ENCODE data around the gene TBCA. TPM values are rescaled to one million over a fixed set of nuclear protein-coding genes. Genes with fewer than 3 reads are reported as not detected.

TBCA gene
- total RNA-seq, 1 experiment from 2014 or later, result 330 TPM

DNA sequence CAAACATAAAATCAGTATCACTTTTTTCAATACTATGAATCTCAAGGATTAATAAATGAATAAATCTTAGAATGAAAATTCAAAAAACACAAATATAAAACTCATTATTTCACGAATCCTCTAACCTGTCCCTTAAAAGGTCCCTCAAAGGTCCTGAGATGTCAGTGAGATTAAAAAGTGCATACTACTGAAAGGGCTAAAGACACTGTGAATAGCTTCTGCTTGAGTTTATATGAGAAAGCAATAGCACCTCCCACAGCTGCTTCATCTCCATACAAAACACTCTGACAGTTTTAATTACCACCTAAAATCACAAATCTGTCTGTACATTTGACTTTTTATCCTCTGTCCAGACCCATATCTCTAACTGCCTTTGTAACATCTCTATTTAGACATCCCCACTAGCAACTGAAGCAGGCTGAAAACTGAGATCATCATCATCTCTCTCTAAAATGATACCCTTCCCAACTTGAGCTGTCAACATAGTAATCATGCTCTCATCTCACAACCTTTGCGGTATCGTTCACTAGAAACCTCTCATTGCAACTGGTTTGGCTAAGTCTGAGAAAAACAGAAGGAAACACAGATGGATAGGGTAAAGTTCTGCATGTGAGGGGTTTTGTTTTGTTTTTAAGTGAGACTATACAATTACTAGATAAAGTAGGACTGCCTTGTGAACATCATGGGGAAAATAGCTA is 56.3 kb downstream of the TBCA start:
- Histone ChIP-seq H3K27ac (ENCODE audit: insufficient read length, low read depth, low read length) (no peak overlapping the region), H2BK20ac (ENCODE audit: low read depth, low read length, poor library complexity, severe bottlenecking) (no peak overlapping the region), H3K18ac (ENCODE audit: insufficient read length, low read depth, low read length) (no peak overlapping the region), H2BK120ac (ENCODE audit: low read depth, low read length, poor library complexity, severe bottlenecking) (no peak overlapping the region), H3T11ph (ENCODE audit: low read length) (no peak overlapping the region), H3K4me2 (ENCODE audit: insufficient read depth, insufficient read length, low read length) (no peak overlapping the region), H3K79me2 (ENCODE audit: insufficient read depth, low read length) (peaks cover 12% of the 10 kb centered on the region; the same call in 1 of the 2 replicates), H2AK5ac (ENCODE audit: insufficient read length, low read length) (no peak overlapping the region), H3K27me3 (ENCODE audit: insufficient read depth, low read length) (no peaks in the 10 kb centered on the region), H3K56ac (ENCODE audit: insufficient read length, low read depth, low read length) (no peak overlapping the region), H2BK5ac (ENCODE audit: insufficient read length, low read length) (no peak overlapping the region), H2AFZ (ENCODE audit: low read length) (no peak overlapping the region), H3K4ac (ENCODE audit: low read depth, low read length) (no peak overlapping the region), H3K9ac (ENCODE audit: extremely low read depth, insufficient read length, low read length) (no peak overlapping the region), H3K14ac (ENCODE audit: insufficient read depth, low read length) (no peak overlapping the region), H2BK15ac (ENCODE audit: low read depth, low read length) (no peak overlapping the region), H3K4me1 (ENCODE audit: insufficient read depth, low read length) (peaks cover 3% of the 10 kb centered on the region; the same call in 1 of the 2 replicates), H4K8ac (replicated peaks; ENCODE audit: insufficient read length, low read depth, low read length) (no peak overlapping the region), H4K5ac (ENCODE audit: insufficient read length, low read depth, low read length) (no peak overlapping the region), H3K23ac (ENCODE audit: insufficient read length, low read depth, low read length) (no peak overlapping the region), H3K9me3 (ENCODE audit: control insufficient read depth, low read depth, low read length) (no peaks in the 10 kb centered on the region), H2BK12ac (ENCODE audit: insufficient read length, low read depth, low read length) (no peak overlapping the region), H3K23me2 (ENCODE audit: insufficient read length, low read depth, low read length, poor library complexity, severe bottlenecking) (no peaks in the 10 kb centered on the region), H4K20me1 (ENCODE audit: control insufficient read depth, insufficient read depth, insufficient read length) (no peaks in the 10 kb centered on the region), H4K91ac (ENCODE audit: insufficient read length, low read depth, low read length) (no peak overlapping the region), H3K79me1 (ENCODE audit: insufficient read depth, low read depth, low read length, poor library complexity, severe bottlenecking) (no peaks in the 10 kb centered on the region)
- Mint-ChIP-seq H3K36me3 (ENCODE audit: insufficient read depth in 1 of 3, low read depth in 3 of 3) (peaks cover 0 to 2% (median 0%) of the 10 kb centered on the region in 3 experiments; a peak in 1 of 7 replicates), H3K4me3 (no peak overlapping the region), H3K27ac (no peak overlapping the region; a peak in 1 of 7 replicates), H3K4me1 (peaks cover 10 to 15% of the 10 kb centered on the region in 2 experiments; a peak in 3 of 4 replicates), H3K9me3 (no peaks in the 10 kb centered on the region), H3K27me3 (ENCODE audit: low read depth) (no peaks in the 10 kb centered on the region)
- TF ChIP-seq, protein P1, sequence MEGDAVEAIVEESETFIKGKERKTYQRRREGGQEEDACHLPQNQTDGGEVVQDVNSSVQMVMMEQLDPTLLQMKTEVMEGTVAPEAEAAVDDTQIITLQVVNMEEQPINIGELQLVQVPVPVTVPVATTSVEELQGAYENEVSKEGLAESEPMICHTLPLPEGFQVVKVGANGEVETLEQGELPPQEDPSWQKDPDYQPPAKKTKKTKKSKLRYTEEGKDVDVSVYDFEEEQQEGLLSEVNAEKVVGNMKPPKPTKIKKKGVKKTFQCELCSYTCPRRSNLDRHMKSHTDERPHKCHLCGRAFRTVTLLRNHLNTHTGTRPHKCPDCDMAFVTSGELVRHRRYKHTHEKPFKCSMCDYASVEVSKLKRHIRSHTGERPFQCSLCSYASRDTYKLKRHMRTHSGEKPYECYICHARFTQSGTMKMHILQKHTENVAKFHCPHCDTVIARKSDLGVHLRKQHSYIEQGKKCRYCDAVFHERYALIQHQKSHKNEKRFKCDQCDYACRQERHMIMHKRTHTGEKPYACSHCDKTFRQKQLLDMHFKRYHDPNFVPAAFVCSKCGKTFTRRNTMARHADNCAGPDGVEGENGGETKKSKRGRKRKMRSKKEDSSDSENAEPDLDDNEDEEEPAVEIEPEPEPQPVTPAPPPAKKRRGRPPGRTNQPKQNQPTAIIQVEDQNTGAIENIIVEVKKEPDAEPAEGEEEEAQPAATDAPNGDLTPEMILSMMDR (conservative IDR thresholded peaks at IDR 0.05), result no peak
- no CpG with 5 or more reads among the region's 3 CpGs for WGBS (ENCODE audit: extremely low coverage, insufficient read length, low lambda C conversion rate)
- no peak for DNase-seq

Data from H9 (cell line).